Measurements from ENCODE around the gene SFRP5.

The SFRP5 gene

GRCh38 chr10:97771913-97772823, at the start of gene SFRP5:
TSS of gene SFRP5 (minus strand) at chr10:97771999. CDS start at chr10:97771833, 166 bp downstream.
- no peak for TF ChIP-seq EP300 (IDR thresholded peaks at IDR 0.05; ENCODE audit: borderline replicate concordance)
- no peak for TF ChIP-seq YY1 (IDR thresholded peaks at IDR 0.05; ENCODE audit: low read depth)
- peak; percentile 90 for TF ChIP-seq ZBTB7A (IDR thresholded peaks at IDR 0.05; ENCODE audit: low read depth)

GRCh38 chr10:97820096-97820704, 48.4 kb upstream of the SFRP5 start:
- TF ChIP-seq EP300 (IDR thresholded peaks at IDR 0.05; ENCODE audit: borderline replicate concordance) (no peak), TCF12 (IDR thresholded peaks at IDR 0.05; ENCODE audit: low read depth) (no peak), NFIC (IDR thresholded peaks at IDR 0.05) (no peak), MAX (IDR thresholded peaks at IDR 0.05) (no peak)

GRCh38 chr10:97818572-97818971, 46.8 kb upstream of the SFRP5 start:
- TF ChIP-seq TCF12 (IDR thresholded peaks at IDR 0.05; ENCODE audit: low read depth) (no peak), REST (IDR thresholded peaks at IDR 0.05; ENCODE audit: low read depth) (no peak), YY1 (IDR thresholded peaks at IDR 0.05; ENCODE audit: low read depth) (no peak), ZBTB7A (IDR thresholded peaks at IDR 0.05; ENCODE audit: low read depth) (no peak), CEBPB (IDR thresholded peaks at IDR 0.05) (no peak), NFIC (IDR thresholded peaks at IDR 0.05) (no peak), FOXM1 (IDR thresholded peaks at IDR 0.05; ENCODE audit: borderline replicate concordance, low read depth) (no peak), EGR1 (IDR thresholded peaks at IDR 0.05) (no peak), MAX (IDR thresholded peaks at IDR 0.05) (no peak), USF1 (IDR thresholded peaks at IDR 0.05) (no peak), RAD21 (IDR thresholded peaks at IDR 0.05; ENCODE audit: low read depth) (no peak), EP300 (IDR thresholded peaks at IDR 0.05; ENCODE audit: borderline replicate concordance) (no peak), TEAD4 (IDR thresholded peaks at IDR 0.05) (no peak), TAF1 (IDR thresholded peaks at IDR 0.05; ENCODE audit: low read depth) (no peak), CREB1 (IDR thresholded peaks at IDR 0.05; ENCODE audit: low read depth) (no peak)

GRCh38 chr10:97816609-97817008, 44.8 kb upstream of the SFRP5 start:
- TF ChIP-seq EGR1 (IDR thresholded peaks at IDR 0.05) (no peak), CEBPB (IDR thresholded peaks at IDR 0.05) (no peak), MAX (IDR thresholded peaks at IDR 0.05) (no peak), YY1 (IDR thresholded peaks at IDR 0.05; ENCODE audit: low read depth) (no peak), ZBTB7A (IDR thresholded peaks at IDR 0.05; ENCODE audit: low read depth) (no peak), TAF1 (IDR thresholded peaks at IDR 0.05; ENCODE audit: low read depth) (no peak), FOXM1 (IDR thresholded peaks at IDR 0.05; ENCODE audit: borderline replicate concordance, low read depth) (no peak)

GRCh38 chr10:97814996-97815395, 43.2 kb upstream of the SFRP5 start:
- TF ChIP-seq TAF1 (IDR thresholded peaks at IDR 0.05; ENCODE audit: low read depth) (no peak), TCF12 (IDR thresholded peaks at IDR 0.05; ENCODE audit: low read depth) (no peak), NFIC (IDR thresholded peaks at IDR 0.05) (no peak)

- TF ChIP-seq YY1 (IDR thresholded peaks at IDR 0.05; ENCODE audit: low read depth) (no peak), REST (IDR thresholded peaks at IDR 0.05; ENCODE audit: low read depth) (no peak), TEAD4 (IDR thresholded peaks at IDR 0.05) (no peak), CREB1 (IDR thresholded peaks at IDR 0.05; ENCODE audit: low read depth) (no peak), FOXM1 (IDR thresholded peaks at IDR 0.05; ENCODE audit: borderline replicate concordance, low read depth) (no peak), USF1 (IDR thresholded peaks at IDR 0.05) (no peak), MAX (IDR thresholded peaks at IDR 0.05) (no peak), RAD21 (IDR thresholded peaks at IDR 0.05; ENCODE audit: low read depth) (no peak), TAF1 (IDR thresholded peaks at IDR 0.05; ENCODE audit: low read depth) (no peak), EP300 (IDR thresholded peaks at IDR 0.05; ENCODE audit: borderline replicate concordance) (no peak), NFIC (IDR thresholded peaks at IDR 0.05) (no peak), EGR1 (IDR thresholded peaks at IDR 0.05) (no peak), TCF12 (IDR thresholded peaks at IDR 0.05; ENCODE audit: low read depth) (no peak), ZBTB7A (IDR thresholded peaks at IDR 0.05; ENCODE audit: low read depth) (no peak)
Observed at GRCh38 chr10:97813311-97813710, 41.5 kb upstream of the SFRP5 start.

Measured in Ishikawa (cell line).